Calu3 (cell line): ENCODE measurements around the gene THUMPD2. TPM values are rescaled to one million over a fixed set of nuclear protein-coding genes. Genes with fewer than 3 reads are reported as not detected.

ENCODE experiments used
- BruUV-seq: library from RNA; stranded (reverse); fragments of 400-500 nt; replicated peaks from 2 replicates; lab custom pipeline; 2021; lab: Mats Ljungman, UMichigan
- CTCF ChIA-PET: fragments of 300-600 bp; sonication (Branson Sonifier 250); formaldehyde crosslinking; loops from one replicate; lab custom pipeline; 2022; ENCODE audit warnings: antibody characterized with exemption; lab: Charles Lee
- DNase-seq: peaks from one replicate; pipeline ENCODE4 v3.0.0; 2022
- H3K27ac Mint-ChIP-seq: one replicate; pipeline ENCODE4 v1.8.0; 2022; ENCODE audit warnings: mixed read lengths; ENCODE audit not compliant: unreplicated experiment
- H3K27me3 Mint-ChIP-seq: one replicate; pipeline ENCODE4 v1.8.0; 2022; ENCODE audit warnings: mixed read lengths; ENCODE audit not compliant: unreplicated experiment
- H3K36me3 Mint-ChIP-seq: one replicate; pipeline ENCODE4 v1.8.0; 2022; ENCODE audit warnings: mild to moderate bottlenecking, moderate library complexity, mixed read lengths; ENCODE audit not compliant: insufficient read depth, unreplicated experiment
- H3K4me1 Mint-ChIP-seq: one replicate; pipeline ENCODE4 v1.8.0; 2022; ENCODE audit warnings: mild to moderate bottlenecking, low read depth, mixed read lengths; ENCODE audit not compliant: unreplicated experiment
- H3K4me3 Mint-ChIP-seq: one replicate; pipeline ENCODE4 v1.8.0; 2022; ENCODE audit warnings: mild to moderate bottlenecking, low read depth, moderate library complexity, mixed read lengths; ENCODE audit not compliant: unreplicated experiment
- H3K9me3 Mint-ChIP-seq: one replicate; pipeline ENCODE4 v1.8.0; 2022; ENCODE audit warnings: low read depth, mixed read lengths; ENCODE audit not compliant: unreplicated experiment
- intact Hi-C: fragments of 100-400 bp; cut with micrococcal nuclease; formaldehyde crosslinking; loops from one replicate; pipeline ENCODE4 v1.10.0; 2022; ENCODE audit not compliant: unreplicated experiment
- total RNA-seq: library from RNA; stranded (reverse); gene quantifications from 2 replicates; pipeline ENCODE4 v1.2.3, GENCODE V29; 2022
- TF ChIP-seq, protein P1 (sequence below): fragments of 200-600 bp; IDR thresholded peaks from one replicate; pipeline ENCODE4 v1.8.0; 2022; ENCODE audit warnings: antibody characterized with exemption; ENCODE audit not compliant: unreplicated experiment

Gene THUMPD2
- total RNA-seq, 1 experiment from 2014 or later, result 13.4 TPM

DNA sequence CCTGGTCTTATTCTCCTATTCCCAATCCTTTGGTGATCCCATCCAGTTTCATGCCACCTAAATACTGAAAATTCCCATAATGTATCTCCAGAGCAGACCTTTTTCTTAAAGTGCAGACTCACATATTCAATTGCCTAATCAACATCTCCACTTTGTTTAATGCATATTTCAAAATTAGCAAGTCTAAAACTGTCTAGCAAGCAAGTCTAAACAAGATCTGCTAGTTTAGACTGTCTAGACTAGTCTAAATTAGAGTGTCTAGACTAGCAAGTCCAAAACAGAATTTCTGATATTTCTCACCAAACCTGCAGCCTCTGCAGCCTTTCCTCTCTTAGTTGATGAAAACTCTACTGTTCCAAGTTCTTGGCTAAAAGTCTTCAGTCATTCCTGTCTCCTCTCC lies 44.6 kb downstream of the THUMPD2 start:
- no peak overlapping the region for H3K27ac Mint-ChIP-seq
- DNase-seq, result no peak
- H3K4me1 Mint-ChIP-seq, result no peaks in the 10 kb centered on the region
- CTCF ChIA-PET, result no interaction called here
- intact Hi-C loops, result loop anchor here (5.0 kb wide), 1 partner anchor 142 kb away; no protein-coding TSS in a partner anchor
- no TSS peak for BruUV-seq
- no peaks in the 10 kb centered on the region for H3K9me3 Mint-ChIP-seq
- H3K27me3 Mint-ChIP-seq, result no peaks in the 10 kb centered on the region
- no peaks in the 10 kb centered on the region for H3K36me3 Mint-ChIP-seq
- no peak overlapping the region for H3K4me3 Mint-ChIP-seq
- TF ChIP-seq, protein P1, sequence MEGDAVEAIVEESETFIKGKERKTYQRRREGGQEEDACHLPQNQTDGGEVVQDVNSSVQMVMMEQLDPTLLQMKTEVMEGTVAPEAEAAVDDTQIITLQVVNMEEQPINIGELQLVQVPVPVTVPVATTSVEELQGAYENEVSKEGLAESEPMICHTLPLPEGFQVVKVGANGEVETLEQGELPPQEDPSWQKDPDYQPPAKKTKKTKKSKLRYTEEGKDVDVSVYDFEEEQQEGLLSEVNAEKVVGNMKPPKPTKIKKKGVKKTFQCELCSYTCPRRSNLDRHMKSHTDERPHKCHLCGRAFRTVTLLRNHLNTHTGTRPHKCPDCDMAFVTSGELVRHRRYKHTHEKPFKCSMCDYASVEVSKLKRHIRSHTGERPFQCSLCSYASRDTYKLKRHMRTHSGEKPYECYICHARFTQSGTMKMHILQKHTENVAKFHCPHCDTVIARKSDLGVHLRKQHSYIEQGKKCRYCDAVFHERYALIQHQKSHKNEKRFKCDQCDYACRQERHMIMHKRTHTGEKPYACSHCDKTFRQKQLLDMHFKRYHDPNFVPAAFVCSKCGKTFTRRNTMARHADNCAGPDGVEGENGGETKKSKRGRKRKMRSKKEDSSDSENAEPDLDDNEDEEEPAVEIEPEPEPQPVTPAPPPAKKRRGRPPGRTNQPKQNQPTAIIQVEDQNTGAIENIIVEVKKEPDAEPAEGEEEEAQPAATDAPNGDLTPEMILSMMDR, result no peak

DNA sequence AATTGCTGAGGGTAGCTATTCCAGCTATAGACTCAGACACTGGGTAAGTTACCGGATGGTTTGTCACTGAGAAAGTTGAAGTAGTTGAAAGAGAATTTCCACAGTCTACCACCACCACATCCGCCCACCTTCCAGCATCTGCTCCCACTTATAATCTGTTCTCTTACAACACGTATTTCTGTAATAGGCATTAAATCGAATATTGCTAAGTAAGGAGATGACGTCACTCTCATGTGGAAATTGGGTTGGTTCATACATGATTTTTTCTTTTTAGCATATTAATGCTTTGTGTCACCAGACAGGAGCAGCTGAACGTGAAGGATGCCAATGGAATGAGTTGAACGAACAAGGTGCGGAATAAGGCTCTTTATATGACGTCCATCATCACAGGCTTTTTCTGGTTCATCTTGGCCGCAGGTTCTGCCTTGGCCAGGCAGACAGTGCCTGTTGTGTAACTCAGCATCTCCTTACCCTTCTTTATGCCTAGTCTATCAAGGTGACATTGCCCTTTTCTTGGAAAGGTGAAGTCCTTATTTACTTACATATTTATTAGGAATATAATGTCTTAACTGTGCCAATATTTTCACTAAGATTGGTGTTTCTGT lies 45.9 kb downstream of the THUMPD2 start:
- H3K9me3 Mint-ChIP-seq, result no peaks in the 10 kb centered on the region
- intact Hi-C loops, result loop anchor here (5.0 kb wide), 1 partner anchor 141 kb away; no protein-coding TSS in a partner anchor
- no peak for DNase-seq
- TF ChIP-seq, protein P1, result no peak
- no peaks in the 10 kb centered on the region for H3K36me3 Mint-ChIP-seq
- H3K27me3 Mint-ChIP-seq, result no peaks in the 10 kb centered on the region
- no peak overlapping the region for H3K4me3 Mint-ChIP-seq
- BruUV-seq, result no TSS peak
- CTCF ChIA-PET, result no interaction called here
- H3K4me1 Mint-ChIP-seq, result no peaks in the 10 kb centered on the region
- H3K27ac Mint-ChIP-seq, result no peak overlapping the region

DNA sequence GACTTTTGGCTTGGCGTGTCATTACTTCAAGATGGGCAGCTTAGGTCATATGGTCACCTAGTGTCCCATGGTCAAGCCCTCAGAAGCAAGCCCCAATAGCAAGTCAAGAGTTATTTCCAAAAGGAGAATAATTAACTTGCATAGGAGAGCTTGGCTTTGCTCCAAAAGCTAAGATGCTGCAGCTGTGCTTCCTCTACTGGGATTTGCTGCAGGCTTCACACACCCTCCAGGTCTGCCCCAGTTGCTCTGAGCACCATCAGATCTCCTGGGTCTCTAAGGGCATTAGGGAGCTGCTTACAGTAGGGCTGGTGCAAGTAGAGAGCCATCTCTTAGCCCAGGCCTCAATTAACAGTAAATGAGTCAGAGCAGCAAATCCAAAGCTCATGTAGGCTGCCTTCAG lies 46.6 kb downstream of the THUMPD2 start:
- intact Hi-C loops, result loop anchor here (5.0 kb wide), 1 partner anchor 140 kb away; no protein-coding TSS in a partner anchor
- DNase-seq, result no peak
- TF ChIP-seq, protein P1, result no peak

GRCh38 chr2:39731546-39731945 lies 47.5 kb downstream of the THUMPD2 start:
- DNase-seq, result no peak

More for the DNA sequence above, 46.6 kb downstream of the THUMPD2 start:
- H3K27ac Mint-ChIP-seq, result no peak overlapping the region
- BruUV-seq, result no TSS peak
- H3K9me3 Mint-ChIP-seq, result no peaks in the 10 kb centered on the region
- no peak overlapping the region for H3K4me3 Mint-ChIP-seq
- CTCF ChIA-PET, result no interaction called here
- H3K36me3 Mint-ChIP-seq, result no peaks in the 10 kb centered on the region
- no peaks in the 10 kb centered on the region for H3K27me3 Mint-ChIP-seq
- no peaks in the 10 kb centered on the region for H3K4me1 Mint-ChIP-seq

More at GRCh38 chr2:39731546-39731945, 47.5 kb downstream of the THUMPD2 start:
- BruUV-seq, result no TSS peak
- TF ChIP-seq, protein P1, result no peak
- Mint-ChIP-seq H3K36me3 (no peaks in the 10 kb centered on the region), H3K4me3 (no peak overlapping the region), H3K27ac (no peak overlapping the region), H3K9me3 (no peaks in the 10 kb centered on the region), H3K27me3 (no peaks in the 10 kb centered on the region), H3K4me1 (no peaks in the 10 kb centered on the region)
- CTCF ChIA-PET, result interaction anchor here (3.3 kb wide), 1 partner anchor 138 kb away, joined by 20 read pairs; no protein-coding TSS in a partner anchor
- intact Hi-C loops, result loop anchor here (5.0 kb wide), 1 partner anchor 139 kb away; no protein-coding TSS in a partner anchor
